GM19351 (cell line): Measurements from ENCODE around the gene OR5P2.
"Not testable (repeated sequence)": the region's sequence is repeated elsewhere in the genome, so short reads cannot be mapped to it uniquely, and the experiment has no call there.

Experiments used
- ATAC-seq: cut with Tn5 transposase; IDR thresholded peaks from one replicate; pipeline ENCODE4 v1.9.1; 2021; ENCODE audit warnings: mild to moderate bottlenecking, moderate library complexity; ENCODE audit not compliant: unreplicated experiment

The OR5P2 gene

GRCh38 chr11:7796842-7797241 is at the start of gene OR5P2:
Gene OR5P2, minus strand, starts transcription at chr11:7796942. Its CDS starts 0 bp downstream, at chr11:7796942.
- no peak for ATAC-seq

GRCh38 chr11:7846003-7846402 is 49.3 kb upstream of the OR5P2 start:
- no peak for ATAC-seq

GRCh38 chr11:7844986-7845385 is 48.2 kb upstream of the OR5P2 start:
- no peak for ATAC-seq

- no peak for ATAC-seq
Measured at GRCh38 chr11:7844521-7844920, 47.8 kb upstream of the OR5P2 start.

- no peak for ATAC-seq
Measured at GRCh38 chr11:7840578-7840977, 43.8 kb upstream of the OR5P2 start.

GRCh38 chr11:7833527-7833926 is 36.8 kb upstream of the OR5P2 start:
- no peak for ATAC-seq

GRCh38 chr11:7830740-7831139 is 34.0 kb upstream of the OR5P2 start, which contains the start of gene OR5P3:
Gene OR5P3, minus strand, starts transcription at chr11:7830840.
- no peak for ATAC-seq

- no peak for ATAC-seq
Measured at GRCh38 chr11:7826324-7826723, 29.6 kb upstream of the OR5P2 start.

GRCh38 chr11:7820417-7820816 is 23.7 kb upstream of the OR5P2 start:
- ATAC-seq = not testable (repeated sequence)

- ATAC-seq = not testable (repeated sequence)
Measured at GRCh38 chr11:7814897-7815296, 18.2 kb upstream of the OR5P2 start.

GRCh38 chr11:7810301-7810700 is 13.6 kb upstream of the OR5P2 start:
- ATAC-seq = not testable (repeated sequence)

- no peak for ATAC-seq
Measured at GRCh38 chr11:7793233-7793632, 3.5 kb downstream of the OR5P2 start.

- peak; percentile 100 for ATAC-seq
Measured at GRCh38 chr11:7787239-7787638, 9.5 kb downstream of the OR5P2 start.

GRCh38 chr11:7775689-7776088 is 21.1 kb downstream of the OR5P2 start:
- no peak for ATAC-seq

- ATAC-seq = not testable (repeated sequence)
Measured at GRCh38 chr11:7764301-7764700, 32.4 kb downstream of the OR5P2 start.

GRCh38 chr11:7759010-7759409 is 37.7 kb downstream of the OR5P2 start:
- peak; percentile 72 for ATAC-seq

- no peak for ATAC-seq
Measured at GRCh38 chr11:7749456-7749855, 47.3 kb downstream of the OR5P2 start.
